Measurements from ENCODE around the gene NFIA. TPM values are rescaled to one million over a fixed set of nuclear protein-coding genes. Genes with fewer than 3 reads are reported as not detected.
A peak's percentile ranks its signal among the peaks of the same experiment; 100 is the strongest.

The NFIA gene
- total RNA-seq, 1 experiment from 2014 or later, result 38.6 TPM

DNA sequence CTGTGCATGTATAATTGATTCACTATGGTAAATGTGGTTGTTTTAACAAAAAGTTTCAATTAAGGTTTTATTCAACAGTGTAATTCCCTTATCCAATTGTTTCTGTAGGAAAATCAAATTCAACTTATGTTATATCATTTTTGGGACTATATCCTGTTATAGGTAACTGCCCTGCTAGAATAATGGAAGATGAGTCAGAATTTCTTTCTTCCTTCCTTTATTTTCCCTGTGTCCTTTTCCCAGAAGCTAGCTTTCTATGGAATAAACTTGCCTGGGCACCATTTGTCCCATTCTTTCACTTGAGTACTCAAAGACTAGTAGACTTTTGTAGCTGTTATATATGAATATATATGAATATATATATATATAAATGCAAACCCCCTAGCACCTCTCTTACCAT lies 341.3 kb downstream of the NFIA start:
- no peak for TF ChIP-seq CTCF (IDR thresholded peaks at IDR 0.05; ENCODE audit: unreplicated experiment)
- intact Hi-C loops (cut with micrococcal nuclease; ENCODE audit: unreplicated experiment), result no loop called here
- H3K27me3 Mint-ChIP-seq (ENCODE audit: unreplicated experiment), result no peaks in the 10 kb centered on the region
- H3K4me1 Mint-ChIP-seq (ENCODE audit: low read depth, unreplicated experiment), result peaks cover 33% of the 10 kb centered on the region
- H3K27ac Mint-ChIP-seq (ENCODE audit: unreplicated experiment), result no peak overlapping the region
- CTCF ChIA-PET, result interaction anchor here (0.7 kb wide), 2 partner anchors 86 to 289 kb away, joined by 3 read pairs; no protein-coding TSS in a partner anchor
- BruUV-seq (replicated peaks), result no TSS peak
- H3K36me3 Mint-ChIP-seq (ENCODE audit: insufficient read depth, unreplicated experiment), result peaks cover 16% of the 10 kb centered on the region
- DNase-seq, result no peak
- no peaks in the 10 kb centered on the region for H3K9me3 Mint-ChIP-seq (ENCODE audit: low read depth, unreplicated experiment)
- H3K4me3 Mint-ChIP-seq (ENCODE audit: low read depth, unreplicated experiment), result no peak overlapping the region

DNA sequence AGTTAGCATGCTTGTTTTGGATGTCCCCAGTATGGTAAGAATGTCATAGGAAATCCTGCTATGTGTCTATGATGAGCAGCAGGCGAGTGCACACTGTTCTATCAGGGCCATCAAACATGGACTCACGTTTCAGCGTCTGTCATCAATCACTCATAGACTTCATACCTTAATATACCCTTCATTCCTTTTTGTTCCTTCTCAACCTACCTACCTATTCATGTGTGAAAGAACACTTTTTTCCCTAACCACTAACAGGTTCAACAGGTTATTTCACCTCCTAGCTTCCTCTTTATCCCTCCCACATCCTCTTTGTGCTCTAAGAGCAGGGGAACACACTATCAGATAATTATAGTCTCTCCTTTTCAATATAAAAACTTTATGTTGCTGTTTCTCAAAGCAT lies 342.0 kb downstream of the NFIA start:
- Mint-ChIP-seq H3K27ac (ENCODE audit: unreplicated experiment) (peak overlapping the region; percentile 82), H3K36me3 (ENCODE audit: insufficient read depth, unreplicated experiment) (peaks cover 16% of the 10 kb centered on the region), H3K4me3 (ENCODE audit: low read depth, unreplicated experiment) (peak overlapping the region; percentile 6), H3K27me3 (ENCODE audit: unreplicated experiment) (no peaks in the 10 kb centered on the region), H3K9me3 (ENCODE audit: low read depth, unreplicated experiment) (no peaks in the 10 kb centered on the region), H3K4me1 (ENCODE audit: low read depth, unreplicated experiment) (peaks cover 33% of the 10 kb centered on the region)
- no peak for TF ChIP-seq CTCF (IDR thresholded peaks at IDR 0.05; ENCODE audit: unreplicated experiment)
- CTCF ChIA-PET, result interaction anchor here (0.7 kb wide), 2 partner anchors 87 to 290 kb away, joined by 3 read pairs; no protein-coding TSS in a partner anchor
- intact Hi-C loops (cut with micrococcal nuclease; ENCODE audit: unreplicated experiment), result no loop called here
- no peak for DNase-seq
- BruUV-seq (replicated peaks), result no TSS peak

GRCh38 chr1:61425040-61425439 lies 342.7 kb downstream of the NFIA start:
- CTCF ChIA-PET, result no interaction called here
- intact Hi-C loops (cut with micrococcal nuclease; ENCODE audit: unreplicated experiment), result no loop called here
- peak overlapping the region; percentile 82 for H3K27ac Mint-ChIP-seq (ENCODE audit: unreplicated experiment)

DNA sequence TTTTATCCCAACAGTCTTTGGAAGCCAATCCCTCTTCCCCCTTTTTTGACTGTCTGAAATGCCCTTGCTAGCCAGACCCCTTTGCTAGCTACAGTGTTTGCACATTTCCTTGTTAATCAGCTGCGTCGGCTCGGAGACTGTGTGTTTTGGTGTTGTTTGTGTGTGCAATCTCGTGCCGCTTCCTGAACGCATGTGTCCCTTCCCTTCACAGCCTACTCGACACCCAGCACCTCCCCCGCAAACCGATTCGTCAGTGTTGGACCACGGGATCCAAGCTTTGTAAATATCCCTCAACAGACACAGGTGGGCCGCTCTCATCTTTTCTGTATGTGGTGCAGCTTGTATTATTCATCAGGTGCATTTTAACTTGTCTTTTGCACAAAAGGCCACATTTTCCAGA lies 343.9 kb downstream of the NFIA start:
- peak overlapping the region; percentile 41 for H3K27ac Mint-ChIP-seq (ENCODE audit: unreplicated experiment)
- CTCF ChIA-PET, result interaction anchor here (0.6 to 1.1 kb wide), 2 partner anchors 19 to 35 kb away, joined by 3 read pairs; no protein-coding TSS in a partner anchor

More at GRCh38 chr1:61425040-61425439, 342.7 kb downstream of the NFIA start:
- no peak for TF ChIP-seq CTCF (IDR thresholded peaks at IDR 0.05; ENCODE audit: unreplicated experiment)
- Mint-ChIP-seq H3K27me3 (ENCODE audit: unreplicated experiment) (no peaks in the 10 kb centered on the region), H3K36me3 (ENCODE audit: insufficient read depth, unreplicated experiment) (peaks cover 16% of the 10 kb centered on the region), H3K9me3 (ENCODE audit: low read depth, unreplicated experiment) (no peaks in the 10 kb centered on the region), H3K4me3 (ENCODE audit: low read depth, unreplicated experiment) (no peak overlapping the region), H3K4me1 (ENCODE audit: low read depth, unreplicated experiment) (peaks cover 33% of the 10 kb centered on the region)
- no TSS peak for BruUV-seq (replicated peaks)
- no peak for DNase-seq

More for the DNA sequence above, 343.9 kb downstream of the NFIA start:
- no peaks in the 10 kb centered on the region for H3K9me3 Mint-ChIP-seq (ENCODE audit: low read depth, unreplicated experiment)
- TF ChIP-seq CTCF (IDR thresholded peaks at IDR 0.05; ENCODE audit: unreplicated experiment), result no peak
- H3K27me3 Mint-ChIP-seq (ENCODE audit: unreplicated experiment), result no peaks in the 10 kb centered on the region
- no TSS peak for BruUV-seq (replicated peaks)
- peaks cover 16% of the 10 kb centered on the region for H3K36me3 Mint-ChIP-seq (ENCODE audit: insufficient read depth, unreplicated experiment)
- no peak overlapping the region for H3K4me3 Mint-ChIP-seq (ENCODE audit: low read depth, unreplicated experiment)
- intact Hi-C loops (cut with micrococcal nuclease; ENCODE audit: unreplicated experiment), result no loop called here
- H3K4me1 Mint-ChIP-seq (ENCODE audit: low read depth, unreplicated experiment), result peaks cover 33% of the 10 kb centered on the region
- no peak for DNase-seq

Data from Calu3 (cell line).